ENCODE measurements around the gene PRRC2A.

DNA sequence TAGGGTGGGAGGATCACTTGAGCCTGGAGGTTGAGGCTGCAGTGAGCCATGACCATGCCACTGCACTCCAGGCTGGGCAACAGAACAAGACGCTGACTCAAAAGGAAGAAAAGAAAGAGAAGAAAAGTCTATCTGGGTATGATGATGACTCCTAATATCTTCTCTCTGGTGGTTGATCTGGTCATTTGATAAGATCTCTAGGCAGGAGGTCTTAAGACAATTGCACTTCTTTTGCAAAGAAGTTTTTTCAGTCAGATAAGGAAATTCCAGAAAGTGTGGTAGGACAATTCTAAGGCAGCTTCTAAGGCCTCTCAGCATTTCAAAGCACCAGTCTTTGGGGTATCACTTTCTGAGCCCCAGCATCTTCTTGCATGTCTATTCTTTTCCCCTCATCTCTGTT, 13.2 kb upstream of the PRRC2A start:
- TF ChIP-seq POLR2A (IDR thresholded peaks at IDR 0.05; ENCODE audit: low read length) (no peak), GATA1 (IDR thresholded peaks at IDR 0.05; ENCODE audit: low read depth, low read length) (no peak)
